ENCODE data around the gene ECT2. TPM values are rescaled to one million over a fixed set of nuclear protein-coding genes. Genes with fewer than 3 reads are reported as not detected.
"Not testable (repeated sequence)": the region's sequence is repeated elsewhere in the genome, so short reads cannot be mapped to it uniquely, and the experiment has no call there.

The ECT2 gene
- polyA plus RNA-seq, 12 donors: 11.3 to 25.2 (median 17.7) TPM; not detected in 1

DNA sequence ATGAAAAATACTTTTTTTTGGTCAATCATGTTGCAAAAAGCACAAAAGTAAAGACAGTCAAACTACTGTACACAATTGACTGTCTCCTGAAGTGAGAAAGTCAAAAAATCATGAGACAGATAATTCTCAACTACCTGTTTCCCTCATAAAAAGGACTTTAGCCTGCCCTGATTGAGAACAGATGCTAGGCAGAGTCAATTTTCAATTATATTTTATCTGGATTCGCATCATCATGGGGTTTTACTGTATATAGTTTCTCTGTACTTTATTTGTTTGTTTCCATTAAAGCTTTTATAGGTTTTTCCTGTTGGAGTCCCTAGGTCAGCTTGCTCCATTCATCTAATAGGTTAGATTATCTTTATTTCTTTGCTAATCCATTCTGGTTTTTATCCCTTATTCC lies 53.8 kb downstream of the ECT2 start:
- no peak for DNase-seq

DNA sequence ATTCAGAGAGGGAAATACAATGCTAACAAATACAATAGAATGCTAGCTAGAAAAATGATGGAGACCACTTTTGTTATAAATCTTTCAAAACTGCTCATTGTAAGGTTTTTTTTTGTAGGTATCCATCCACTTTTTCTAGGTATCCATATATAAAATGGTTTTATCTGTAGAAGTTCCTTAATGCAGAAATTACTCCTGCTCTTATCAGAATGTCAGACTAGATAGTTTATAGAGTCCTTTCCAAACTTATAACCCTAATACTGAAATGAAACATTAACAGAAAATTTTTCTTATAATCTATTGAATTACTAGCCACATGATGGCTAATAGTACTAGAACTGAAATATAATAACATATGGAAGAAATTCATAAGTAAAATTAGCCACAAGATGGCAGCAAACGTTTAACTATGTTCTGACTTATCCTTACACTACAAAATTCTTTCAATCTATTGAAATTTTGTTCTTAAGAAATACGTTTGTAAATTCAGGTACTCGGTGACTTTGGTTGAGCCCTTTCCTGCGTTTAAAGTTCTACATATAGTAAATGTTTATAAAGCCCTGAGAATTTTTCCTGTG lies 58.5 kb downstream of the ECT2 start:
- DNase-seq: peak; percentile 49

DNA sequence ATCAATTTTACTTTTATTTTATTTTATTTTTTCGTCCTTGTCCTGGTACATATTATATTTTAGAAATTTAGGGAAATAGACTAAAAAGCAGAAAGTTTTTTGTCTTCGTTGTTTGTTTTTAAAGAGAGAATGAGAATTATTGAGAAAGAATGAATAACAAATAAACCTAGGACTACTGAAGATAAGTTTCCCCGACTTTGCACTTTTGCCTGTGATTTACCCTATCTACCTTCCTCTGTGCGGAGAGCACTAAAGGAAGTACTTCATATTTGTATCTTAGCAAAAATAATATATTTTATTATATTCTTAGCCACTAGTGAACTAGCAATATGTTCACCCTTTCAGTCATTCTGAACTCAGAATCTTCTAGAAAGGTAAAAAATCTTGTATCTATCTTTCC lies 60.6 kb downstream of the ECT2 start:
- DNase-seq: no peak

DNA sequence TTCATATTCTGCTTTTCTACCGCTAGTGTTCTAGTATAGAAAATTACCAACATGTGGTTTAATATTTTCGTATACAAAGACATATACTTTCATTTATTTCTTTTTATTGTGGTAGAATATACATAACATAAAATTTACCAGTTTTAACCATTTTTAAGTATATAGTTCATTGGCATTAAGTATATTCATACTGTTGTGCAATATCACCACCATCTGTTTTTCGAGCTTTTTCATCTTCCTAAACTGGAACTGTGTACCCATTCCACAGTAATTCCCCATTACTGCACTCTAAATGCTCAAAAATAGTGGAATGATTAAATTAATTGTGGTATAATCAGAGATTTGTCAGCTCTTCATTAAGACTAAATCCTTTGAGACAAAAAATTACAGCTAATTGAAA lies 62.9 kb downstream of the ECT2 start:
- no peak for DNase-seq

GRCh38 chr3:172814738-172815137 lies 64.2 kb downstream of the ECT2 start:
- no peak for DNase-seq

- no peak for DNase-seq
Observed at GRCh38 chr3:172815857-172816256, 65.3 kb downstream of the ECT2 start.

DNA sequence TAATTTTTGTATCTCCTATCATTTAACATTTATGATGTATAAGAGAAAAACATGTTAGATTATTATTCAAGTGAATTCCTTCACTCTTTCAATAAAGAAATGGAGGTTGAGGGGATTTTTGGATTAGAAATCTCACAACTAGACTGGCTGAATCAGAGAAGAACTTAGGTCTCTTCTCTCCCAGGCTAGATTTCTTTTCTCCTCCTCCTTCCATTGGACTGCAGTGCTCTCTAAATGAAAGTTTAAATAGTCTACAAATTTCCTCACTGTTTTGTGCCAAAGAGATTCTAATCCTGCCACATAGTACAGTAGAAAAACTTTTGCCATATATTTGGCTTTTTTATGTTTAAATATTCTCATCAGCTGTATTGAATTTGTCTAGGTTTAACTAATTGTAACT lies 65.8 kb downstream of the ECT2 start:
- DNase-seq: no peak

- DNase-seq: no peak
Observed at GRCh38 chr3:172816968-172817367, 66.4 kb downstream of the ECT2 start.

DNA sequence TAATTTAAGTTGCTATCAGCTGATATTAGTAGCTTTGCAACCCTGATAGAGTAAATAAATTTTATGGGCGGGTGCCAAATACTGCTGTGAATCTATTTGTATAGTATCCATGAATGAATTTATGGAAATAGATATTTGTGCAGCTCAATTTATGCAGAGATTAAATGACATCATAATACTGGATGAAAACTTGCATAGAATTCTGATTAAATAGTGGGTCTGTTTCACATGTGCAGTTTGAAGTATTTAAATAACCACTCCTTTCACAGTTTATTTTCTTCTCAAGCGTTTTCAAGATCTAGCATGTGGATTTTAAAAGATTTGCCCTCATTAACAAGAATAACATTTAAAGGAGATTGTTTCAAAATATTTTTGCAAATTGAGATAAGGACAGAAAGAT lies 70.0 kb downstream of the ECT2 start:
- DNase-seq: no peak

DNA sequence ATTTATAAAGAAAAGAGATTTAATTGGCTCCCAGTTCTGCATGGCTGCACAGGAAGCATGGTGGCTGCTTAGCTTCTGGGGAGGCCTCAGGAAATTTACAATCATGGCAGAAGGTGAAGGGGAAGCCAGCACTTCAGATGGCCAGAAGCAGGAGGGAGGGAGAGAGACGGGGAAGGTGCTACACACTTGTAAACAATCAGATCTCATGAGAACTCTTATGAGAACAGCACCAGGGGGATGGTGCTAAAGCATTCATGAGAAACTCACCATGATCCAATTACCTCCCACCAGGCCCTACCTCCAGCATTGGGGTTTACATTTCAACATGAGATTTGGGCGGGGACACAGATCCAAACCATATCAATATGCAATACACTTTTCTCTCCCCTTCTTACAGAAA lies 73.7 kb downstream of the ECT2 start:
- DNase-seq: no peak

- DNase-seq: not testable (repeated sequence)
Observed at GRCh38 chr3:172827231-172827630, 76.7 kb downstream of the ECT2 start.

- DNase-seq: no peak
Observed at GRCh38 chr3:172832983-172833382, 82.5 kb downstream of the ECT2 start.

DNA sequence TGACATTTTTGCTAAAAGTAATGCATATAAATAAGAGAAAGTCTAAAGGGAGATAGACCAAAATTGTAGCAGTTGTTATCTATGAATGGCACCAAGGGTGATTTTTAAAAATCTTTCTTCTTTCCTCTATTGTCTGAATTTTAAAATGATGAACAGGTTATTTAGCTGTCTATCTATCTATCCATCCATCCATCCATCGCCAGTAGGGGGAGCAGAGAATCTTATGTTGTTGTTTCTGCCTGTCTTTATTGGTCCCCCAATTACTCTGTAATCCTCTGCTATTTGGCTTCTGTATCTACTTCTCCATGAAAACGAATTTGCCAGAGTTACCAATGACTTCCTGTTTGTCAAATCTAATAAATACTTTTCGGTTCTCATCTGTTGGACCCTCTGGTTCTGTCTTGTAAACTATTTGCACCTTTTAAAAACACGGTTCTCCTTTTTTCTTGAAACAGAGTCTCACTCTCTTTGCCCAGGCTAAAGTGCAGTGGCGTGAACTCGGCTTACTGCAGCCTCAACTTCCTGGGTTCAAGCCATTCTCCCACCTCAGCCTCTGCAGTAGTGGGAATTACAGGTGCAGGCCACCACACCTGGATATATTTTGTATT lies 86.0 kb downstream of the ECT2 start:
- DNase-seq: peak; percentile 36

- no peak for DNase-seq
Observed at GRCh38 chr3:172839679-172840078, 89.2 kb downstream of the ECT2 start.

DNA sequence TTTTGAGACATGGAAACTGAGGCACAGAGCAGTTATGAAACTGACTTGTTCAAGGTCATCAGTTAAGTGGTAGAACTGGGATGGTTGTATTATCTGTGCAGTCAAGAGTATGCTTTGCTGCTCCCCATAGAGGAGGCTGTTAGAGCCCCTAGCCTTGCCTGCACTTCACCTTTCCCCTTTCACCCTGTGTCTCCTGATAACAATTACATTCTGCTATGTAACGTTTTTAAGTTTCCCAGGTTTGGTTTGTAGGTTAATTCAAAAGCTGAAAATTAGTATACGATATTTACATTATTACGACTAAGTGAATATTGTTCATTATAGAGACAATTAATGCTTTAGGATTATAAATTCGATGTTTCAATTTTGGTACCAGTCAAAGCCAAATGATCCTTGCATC lies 89.9 kb downstream of the ECT2 start:
- no peak for DNase-seq

- DNase-seq: no peak
Observed at GRCh38 chr3:172840913-172841312, 90.4 kb downstream of the ECT2 start.

- DNase-seq: no peak
Observed at GRCh38 chr3:172844428-172844827, 93.9 kb downstream of the ECT2 start.

- no peak for DNase-seq
Observed at GRCh38 chr3:172846103-172846561, 95.6 kb downstream of the ECT2 start.

- no peak for DNase-seq
Observed at GRCh38 chr3:172846706-172847105, 96.2 kb downstream of the ECT2 start.

DNA sequence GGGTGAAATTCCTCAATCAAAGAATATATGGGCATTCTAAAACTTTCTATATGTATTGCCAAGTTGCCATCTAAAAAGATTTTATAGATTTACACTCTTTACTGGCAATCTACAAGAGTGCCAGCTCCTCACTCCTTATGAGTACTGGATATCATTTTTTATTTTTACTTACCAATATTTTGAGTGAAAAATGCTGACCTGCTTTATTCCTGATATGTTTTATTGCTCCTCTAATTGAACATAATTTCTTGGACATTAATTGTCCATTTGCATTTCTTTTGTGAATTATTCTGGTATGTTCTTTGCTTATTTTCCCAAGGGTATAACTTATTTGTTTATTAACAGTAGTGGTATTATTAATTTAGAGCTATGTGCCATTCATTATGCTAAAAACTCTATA lies 96.8 kb downstream of the ECT2 start:
- no peak for DNase-seq

DNA sequence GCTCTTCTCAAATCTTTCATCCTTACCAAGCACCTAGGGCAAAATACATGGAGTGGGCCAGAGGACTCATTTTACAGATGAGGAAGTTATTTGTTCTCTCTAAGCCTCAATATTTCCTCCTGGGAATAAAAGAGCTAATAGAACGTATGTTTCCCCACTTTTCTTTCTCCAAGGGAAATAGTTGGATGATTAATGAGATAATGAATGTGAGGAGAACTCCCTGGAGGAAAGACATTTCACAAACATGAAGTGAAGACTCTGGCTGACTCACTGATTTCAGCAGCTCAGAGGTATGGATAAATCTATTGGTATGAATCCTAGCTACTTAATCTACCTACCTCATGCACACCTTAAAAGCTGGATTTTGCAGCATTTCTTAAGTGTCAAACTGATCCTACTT lies 98.4 kb downstream of the ECT2 start:
- no peak for DNase-seq

GRCh38 chr3:172853005-172853404 lies 102.5 kb downstream of the ECT2 start:
- no peak for DNase-seq

GRCh38 chr3:172853921-172854666 lies 103.6 kb downstream of the ECT2 start:
- DNase-seq: no peak

Measured in muscle of arm (tissue), 12 donors.